MV-4-11 (cell line): ENCODE results near the gene PPP6R3.
"Not testable (repeated sequence)": the region's sequence is repeated elsewhere in the genome, so short reads cannot be mapped to it uniquely, and the experiment has no call there.

ENCODE experiments used
- DNase-seq: peaks from one replicate; lab custom pipeline; 2025; lab: John Stamatoyannopoulos, UW

The PPP6R3 gene

DNA sequence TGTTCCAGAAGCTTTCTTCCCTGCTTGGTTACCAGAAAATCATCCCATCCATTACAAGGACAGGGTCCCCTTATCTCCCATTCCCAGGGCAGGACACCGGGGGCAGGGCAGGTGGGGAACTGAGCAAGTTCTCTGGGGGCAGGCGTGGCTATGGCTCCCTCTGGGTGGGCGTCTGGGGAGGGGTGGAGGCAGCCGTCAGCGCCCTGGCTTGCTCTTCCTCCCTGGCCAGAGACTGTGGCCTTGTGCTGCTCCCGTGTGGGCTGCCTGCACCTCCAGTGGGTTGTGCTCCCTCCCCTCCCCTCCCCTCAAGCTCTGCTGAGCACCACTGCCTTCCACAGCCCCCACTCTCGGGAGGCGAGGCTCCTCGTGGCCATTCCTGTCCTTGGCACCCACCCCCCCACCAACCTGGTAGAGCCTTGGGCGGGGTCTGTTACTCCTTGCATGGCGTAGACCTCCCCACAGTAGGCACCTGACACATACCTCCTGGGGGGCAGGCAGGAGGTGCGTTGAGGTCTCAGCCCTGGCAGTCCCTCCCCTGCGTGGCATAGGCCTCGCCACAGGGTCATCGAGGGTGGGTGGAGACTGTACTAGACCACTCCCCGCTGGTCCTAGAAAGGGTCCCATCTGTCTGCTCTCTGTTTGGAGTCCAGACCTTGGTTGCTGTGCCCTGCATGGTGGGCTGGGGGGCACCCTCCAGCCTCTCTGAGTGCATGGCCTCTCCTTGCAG lies 24.2 kb upstream of the PPP6R3 start:
- DNase-seq: no peak

DNA sequence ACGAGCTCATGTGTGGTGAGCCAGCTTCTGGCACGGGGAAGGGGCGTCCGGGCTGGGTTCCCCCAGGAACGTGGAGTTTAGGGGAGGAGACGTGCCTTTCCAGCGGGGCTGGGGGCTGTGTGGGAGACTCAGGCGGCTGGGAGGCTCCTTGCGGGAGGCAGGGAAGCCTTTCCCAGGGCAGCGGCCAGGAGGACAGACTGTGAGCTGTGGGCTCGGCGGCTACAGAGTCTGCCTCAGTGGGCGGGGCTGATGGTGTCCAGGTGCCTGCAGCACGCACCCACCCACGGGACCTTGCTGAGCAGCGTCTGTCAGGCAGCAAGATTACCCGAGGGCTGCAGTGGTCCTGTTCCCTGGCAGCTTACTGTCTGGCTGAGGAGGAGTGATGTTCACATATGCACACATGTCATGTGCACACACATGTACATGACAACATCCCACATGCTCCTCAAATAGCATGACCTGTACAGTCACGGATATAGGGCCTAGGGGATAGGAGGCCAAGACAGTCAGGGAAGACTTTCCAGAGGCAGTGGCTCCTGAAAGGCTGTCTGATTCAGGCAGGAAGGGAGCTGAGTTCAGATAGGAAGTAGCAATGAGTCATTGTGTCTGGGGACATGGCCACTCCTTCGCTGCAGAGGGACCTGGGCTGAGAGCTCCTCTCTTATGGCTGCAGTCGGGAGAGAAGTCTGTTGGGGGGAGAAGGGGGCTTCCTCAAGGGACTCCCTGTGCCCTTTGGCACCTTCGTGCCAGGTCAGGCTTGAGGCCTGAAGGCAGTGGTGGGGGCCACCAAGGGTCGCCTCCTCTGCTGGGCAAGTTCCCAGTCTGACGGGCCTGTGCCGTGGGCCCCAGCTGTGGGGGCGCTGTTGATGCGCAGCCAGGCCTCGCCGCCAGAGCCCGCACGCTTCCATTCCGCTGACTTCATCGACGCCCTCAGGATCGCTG lies 23.3 kb upstream of the PPP6R3 start:
- DNase-seq: peak; percentile 57

DNA sequence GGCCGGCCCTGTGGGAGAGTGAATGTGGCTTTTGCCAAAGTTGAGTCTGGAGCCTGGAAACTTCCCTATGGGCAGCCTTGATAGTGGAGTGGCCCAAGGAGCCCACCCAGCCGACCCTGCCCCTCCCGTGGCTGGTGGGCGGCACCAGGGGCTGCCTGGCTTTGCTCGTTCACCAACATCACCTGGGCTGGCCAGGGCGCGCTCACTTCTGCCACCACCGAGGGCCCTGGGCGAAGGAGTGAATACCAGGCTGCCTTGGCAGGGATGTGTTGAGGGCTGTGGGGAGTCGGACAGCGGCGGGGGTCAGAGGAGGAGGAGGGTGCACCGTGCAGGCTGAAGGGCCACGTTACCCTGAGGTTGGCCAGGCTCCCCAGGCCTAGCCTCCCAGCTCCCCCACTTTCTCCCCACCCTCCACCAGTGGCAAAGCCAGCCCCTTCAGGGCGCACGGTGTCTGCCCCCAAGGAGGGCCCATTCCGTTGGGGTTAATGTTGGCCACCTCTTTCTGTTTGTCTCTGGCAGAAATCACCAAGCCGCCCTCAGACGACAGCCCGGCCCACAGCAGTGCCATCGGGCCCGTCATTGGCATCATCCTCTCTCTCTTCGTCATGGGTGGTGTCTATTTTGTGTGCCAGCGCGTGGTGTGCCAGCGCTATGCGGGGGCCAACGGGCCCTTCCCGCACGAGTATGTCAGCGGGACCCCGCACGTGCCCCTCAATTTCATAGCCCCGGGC lies 22.5 kb upstream of the PPP6R3 start:
- DNase-seq: no peak

DNA sequence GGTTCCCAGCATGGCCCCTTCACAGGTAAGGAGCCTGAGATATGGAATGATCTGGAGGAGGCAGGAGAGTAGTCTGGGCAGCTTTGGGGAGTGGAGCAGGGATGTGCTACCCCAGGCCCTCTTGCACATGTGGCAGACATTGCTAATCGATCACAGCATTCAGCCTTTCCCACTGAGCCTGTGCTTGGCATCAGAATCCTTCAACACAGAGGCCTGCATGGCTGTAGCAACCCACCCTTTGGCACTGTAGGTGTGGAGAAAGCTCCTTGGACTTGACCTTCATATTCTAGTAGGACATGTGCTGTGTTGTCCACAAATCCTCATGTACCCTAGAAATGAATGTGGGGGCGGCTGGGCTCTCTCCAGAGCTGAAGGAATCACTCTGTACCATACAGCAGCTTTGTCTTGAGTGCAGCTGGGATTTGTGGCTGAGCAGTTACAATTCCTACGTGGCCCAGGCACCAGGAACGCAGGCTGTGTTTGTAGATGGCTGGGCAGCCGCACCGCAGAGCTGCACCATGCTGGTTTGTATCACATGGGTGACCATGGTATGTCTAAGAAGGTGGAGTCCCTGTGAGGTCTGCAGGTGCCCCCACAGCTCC lies 21.8 kb upstream of the PPP6R3 start:
- no peak for DNase-seq

DNA sequence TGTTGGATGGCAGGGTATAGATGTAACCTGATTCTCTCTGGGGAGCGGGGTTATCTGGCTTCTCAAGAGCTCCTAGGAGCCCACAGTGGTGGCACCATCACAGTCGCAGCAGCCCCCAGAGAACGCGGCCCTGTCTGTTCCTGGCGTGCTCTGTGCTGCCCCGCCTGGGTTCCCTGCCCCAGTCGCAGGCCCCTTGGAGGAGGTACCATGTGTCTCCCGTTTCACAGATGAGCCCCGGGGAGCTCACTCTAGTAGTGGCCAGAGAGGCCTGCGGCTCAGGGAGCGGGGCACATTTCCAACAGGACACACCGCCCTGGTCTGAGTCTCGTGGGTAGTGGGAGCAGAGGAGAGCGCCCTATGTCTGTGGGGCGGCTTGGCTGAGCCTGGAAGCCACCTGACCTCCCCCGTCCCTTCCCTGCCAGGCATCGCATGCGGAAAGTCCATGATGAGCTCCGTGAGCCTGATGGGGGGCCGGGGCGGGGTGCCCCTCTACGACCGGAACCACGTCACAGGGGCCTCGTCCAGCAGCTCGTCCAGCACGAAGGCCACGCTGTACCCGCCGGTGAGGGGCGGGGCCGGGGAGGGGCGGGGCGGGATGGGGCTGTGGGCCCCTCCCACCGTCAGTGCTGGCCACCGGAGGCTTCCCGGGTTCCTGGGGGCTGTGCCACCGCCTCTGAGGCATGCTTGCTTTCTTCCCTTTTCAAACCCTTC lies 21.0 kb upstream of the PPP6R3 start:
- DNase-seq: no peak

DNA sequence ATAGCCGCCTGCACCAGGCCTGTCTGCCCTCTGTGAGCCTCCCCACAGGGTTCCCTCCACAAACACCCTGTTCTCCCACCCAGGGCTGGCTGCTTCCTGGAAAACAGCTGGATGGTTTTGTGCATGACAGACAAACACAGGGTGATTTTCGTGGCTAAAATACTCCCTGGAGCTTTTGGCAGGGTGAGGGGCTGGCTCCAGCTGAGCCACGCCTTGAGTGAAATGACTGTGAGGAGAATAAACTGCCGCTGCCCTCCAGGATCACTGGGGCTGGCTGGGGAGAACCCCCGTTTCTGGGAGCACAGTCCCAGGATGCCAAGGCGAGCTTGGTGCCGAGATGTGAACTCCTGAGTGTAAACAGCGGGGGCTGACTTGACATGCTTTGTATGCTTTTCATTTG lies 20.3 kb upstream of the PPP6R3 start:
- DNase-seq: no peak

DNA sequence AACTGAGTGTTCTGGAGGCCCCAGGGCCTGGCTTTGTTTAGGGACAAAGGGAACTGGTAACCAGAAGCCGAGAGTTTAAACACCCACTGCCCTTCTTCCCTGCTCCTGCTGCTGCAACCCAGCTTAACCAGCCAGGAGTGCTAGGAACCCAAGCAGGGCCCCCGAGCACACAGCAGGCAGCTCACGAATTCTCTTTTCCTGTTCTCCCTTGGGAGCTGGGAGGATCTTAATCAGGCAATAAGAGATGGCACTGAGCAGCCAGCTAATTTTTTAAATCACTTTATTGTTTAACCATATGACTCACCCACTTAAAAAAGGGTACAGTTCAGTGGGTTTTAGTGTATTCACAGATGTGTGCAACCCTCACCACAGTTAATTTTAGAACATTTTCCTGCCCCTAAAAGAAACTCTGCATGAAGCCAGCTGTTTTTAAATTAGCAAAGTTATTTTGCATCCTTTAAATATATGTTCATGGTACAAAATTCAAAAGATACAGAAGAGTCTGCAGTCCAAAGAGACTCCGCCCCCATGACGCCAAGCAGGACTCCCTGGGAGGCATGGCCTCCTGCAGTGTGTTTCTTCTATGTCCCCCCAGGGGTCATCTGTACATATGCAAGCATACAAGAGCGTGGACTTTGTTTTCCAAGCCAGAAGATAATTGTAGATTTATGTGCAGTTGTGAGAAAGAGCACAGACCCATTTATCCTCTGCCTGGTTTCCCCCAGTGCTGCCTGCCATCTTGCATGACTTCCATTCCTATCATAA lies 18.9 kb upstream of the PPP6R3 start:
- peak; percentile 40 for DNase-seq

DNA sequence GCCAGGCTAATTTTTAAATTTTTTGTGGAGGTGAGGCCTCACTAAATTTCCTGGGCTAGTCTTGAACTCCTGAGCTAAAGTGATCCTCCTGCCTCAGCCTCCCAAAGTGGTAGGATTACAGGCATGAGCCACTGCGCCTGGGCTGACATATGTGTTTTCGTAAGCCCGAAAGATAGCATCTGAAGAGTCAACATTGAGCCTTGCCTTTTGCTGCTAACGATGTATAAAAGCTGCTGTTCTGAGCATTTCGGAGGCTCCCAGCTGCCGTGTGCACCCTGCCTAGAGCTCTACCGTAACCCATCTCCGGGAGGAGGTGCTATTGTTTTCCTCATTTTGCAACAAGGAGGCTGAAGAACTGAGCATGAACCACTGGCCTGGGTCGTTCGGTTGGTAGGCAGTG lies 18.1 kb upstream of the PPP6R3 start:
- no peak for DNase-seq

DNA sequence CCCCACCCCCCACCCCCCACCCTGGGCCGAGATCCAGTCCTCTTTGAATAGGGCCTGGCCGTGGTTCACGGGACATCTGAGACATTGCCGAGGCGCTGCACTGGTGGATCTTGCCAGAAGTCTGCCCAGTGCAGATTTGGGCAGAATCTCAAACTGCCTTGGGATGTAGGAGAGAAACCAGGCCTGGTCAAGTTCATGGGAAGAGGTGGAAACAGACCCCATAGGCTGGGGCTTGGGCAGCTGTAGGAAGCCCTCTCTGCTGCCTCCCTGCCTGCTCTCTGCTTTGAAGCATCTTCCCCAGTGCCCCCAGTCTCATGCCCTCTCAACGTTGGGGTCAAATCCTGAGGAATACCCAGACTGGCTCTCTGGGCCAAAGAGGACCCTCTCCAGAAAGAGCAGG lies 16.0 kb upstream of the PPP6R3 start:
- no peak for DNase-seq

DNA sequence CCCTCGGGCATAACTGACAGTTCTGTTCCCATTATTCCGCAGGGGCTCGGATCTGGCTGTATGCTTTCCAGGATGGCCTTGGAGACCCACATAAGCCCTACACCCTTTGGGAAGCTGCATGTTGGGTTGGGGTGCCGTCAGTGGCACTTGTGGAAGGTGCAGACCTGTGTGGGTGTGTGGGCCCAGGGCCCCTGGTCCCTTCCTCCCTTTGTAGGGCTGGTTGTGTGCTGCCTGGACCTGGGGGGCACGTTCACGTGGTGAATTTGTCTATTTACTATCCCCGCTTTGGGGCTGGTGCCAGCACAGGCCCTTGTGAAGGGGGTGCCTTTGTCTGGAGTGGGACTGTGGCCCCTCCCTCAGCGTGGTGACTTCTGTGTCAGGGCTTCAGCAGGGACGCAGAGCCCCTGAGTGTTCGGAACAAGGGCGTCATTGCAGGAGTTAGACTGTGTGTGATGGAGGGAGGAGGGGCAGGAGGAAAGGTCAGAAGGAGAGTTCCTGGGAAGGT lies 15.0 kb upstream of the PPP6R3 start:
- no peak for DNase-seq

DNA sequence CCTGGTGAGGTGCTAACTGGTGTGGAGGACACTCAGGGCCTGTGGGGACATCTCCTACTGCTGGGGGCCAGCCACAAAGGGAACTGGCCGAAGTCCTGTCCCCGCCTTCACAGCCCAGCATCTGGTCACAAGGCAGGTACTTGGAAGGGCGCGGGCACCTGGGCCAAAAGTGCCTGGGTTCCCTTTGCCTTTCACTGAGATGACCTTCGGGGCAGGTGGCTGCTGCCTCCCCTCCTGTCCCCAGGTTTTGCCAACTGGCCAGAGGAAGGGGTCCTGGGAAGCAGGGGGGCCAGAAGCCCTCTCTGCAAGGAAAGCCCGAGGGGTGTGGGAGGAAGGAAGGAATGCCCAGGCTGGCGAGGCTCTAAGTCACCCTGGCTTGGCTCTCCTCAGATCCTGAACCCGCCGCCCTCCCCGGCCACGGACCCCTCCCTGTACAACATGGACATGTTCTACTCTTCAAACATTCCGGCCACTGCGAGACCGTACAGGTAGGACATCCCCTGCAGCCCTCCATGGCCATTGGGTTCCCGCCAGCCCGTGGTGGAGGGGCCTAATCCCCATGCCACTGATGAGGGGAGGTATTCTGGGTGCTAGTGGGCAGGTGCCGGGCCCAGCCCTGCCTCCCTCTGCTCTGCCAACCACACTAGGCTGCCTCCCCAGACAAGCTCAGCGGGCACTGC lies 14.4 kb upstream of the PPP6R3 start:
- DNase-seq: no peak

DNA sequence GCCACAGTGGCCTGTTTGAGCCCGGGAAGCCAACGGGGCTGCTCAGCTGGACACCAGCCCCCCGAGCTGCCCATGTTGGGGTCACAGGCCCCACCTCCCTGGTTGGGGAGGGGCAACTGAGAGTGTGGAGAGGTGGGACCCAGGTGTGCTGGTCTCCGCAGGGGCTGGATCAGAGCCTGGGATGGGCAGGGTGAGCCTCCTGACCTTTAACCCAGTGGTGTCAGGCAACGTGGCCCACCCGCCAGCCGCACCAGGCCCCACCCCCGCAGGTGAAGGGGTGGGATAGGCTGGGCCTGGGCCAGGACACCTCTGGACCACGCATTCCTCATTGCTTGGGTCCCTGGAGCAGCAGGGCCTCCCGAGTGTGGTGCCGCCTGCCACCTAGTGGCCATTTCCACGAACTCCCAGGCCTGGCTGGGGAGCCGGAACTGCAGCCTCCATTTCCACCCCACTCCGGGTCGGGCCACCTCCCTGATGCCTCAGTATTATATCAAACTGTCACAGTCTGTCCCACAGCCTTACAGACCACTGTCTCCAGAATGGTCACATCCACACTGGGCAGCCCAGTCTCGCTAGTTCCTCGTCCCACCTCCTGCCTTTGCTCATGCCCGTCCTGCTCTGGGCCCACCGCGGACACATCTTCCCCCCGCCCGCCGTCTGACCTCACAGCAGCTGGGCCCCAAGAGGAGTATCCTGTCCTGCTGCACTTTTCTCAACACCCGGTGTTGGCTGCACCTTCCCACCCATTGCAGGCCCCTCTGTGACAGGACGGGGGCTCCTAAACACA lies 13.3 kb upstream of the PPP6R3 start:
- DNase-seq: peak; percentile 42

DNA sequence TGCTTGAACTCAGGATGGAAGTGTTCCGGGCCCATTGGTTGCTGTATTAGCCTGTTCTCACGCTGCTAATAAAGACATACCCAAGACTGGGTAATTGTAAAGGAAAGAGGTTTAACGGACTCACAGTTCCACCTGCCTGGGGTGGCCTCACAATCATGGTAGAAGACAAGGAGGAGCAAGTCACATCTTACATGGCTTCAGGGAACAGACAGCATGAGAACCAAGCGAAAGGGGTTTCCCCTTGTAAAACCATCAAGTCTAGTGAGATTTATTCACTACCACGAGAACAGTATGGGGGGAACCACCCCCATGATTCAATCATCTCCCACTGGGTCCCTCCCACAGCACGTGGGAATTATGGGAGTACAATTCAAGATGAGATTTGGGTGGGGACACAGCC lies 12.6 kb upstream of the PPP6R3 start:
- not testable (repeated sequence) for DNase-seq

DNA sequence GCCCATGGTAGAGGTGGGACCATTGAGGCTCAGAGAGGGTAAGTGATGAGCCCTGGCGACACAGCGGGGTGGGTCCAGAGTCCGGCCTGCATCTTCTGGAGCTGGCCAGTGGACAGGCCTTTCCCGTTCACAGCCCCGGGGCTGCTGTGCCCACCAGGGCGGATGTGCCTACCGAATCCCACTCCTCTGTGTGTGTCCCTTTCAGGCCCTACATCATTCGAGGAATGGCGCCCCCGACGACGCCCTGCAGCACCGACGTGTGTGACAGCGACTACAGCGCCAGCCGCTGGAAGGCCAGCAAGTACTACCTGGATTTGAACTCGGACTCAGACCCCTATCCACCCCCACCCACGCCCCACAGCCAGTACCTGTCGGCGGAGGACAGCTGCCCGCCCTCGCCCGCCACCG lies 11.9 kb upstream of the PPP6R3 start:
- no peak for DNase-seq

DNA sequence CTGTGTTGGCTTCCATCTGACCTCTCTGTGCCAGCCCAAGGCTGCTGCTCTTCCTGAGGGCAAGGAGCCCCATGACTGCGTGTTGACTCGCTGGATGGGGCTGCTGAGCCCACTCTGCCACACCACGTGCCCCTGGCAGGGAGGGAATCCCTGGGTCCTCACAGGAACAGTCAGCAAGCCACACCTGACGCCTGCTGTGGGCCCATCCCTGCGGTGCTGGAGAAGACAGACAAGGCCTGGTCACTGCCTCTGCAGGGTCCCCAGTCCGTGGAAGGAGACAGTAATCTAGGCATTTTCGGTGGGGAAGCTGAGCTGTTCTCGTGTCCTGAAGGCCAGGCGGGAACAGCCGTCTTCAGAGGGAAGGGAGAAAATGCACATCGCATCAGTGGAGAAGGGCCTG lies 10.6 kb upstream of the PPP6R3 start:
- no peak for DNase-seq

DNA sequence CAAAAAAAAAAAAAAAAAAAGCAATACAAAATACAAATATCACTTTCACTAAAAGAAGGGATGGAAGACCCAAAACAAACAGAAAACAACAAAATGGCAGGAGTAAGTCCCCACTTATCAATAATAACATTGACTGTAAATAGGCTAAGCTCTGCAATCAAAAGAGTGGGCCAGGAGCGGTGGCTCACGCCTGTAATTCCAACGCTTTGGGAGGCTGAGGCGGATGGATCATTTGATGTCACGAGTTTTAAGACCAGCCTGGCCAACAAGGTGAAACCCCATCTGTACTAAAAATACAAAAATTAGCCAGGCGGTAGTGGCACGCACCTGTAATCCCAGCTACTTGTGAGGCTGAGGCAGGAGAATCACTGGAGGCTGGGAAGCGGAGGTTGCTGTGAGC lies 9.8 kb upstream of the PPP6R3 start:
- DNase-seq: no peak

DNA sequence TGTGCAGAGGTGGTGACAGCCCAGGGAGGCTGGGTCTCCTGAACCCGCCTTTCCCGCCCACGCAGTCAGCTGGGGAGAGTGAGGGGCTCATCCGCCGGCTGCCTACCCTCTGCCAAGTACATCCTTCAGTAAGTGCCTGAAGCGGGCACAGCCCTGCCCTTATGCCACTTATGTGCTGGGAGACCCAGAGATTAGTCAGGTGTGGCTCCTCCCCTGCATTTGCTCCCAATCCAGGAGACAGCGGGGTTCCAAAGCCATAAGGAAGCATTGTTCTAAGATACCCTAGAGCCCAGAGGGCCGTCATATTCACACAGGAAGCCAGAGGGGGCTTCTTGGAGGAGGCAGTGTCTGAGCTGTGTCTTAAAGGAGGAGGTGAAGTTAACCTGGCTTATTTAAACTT lies 5.8 kb upstream of the PPP6R3 start:
- no peak for DNase-seq

DNA sequence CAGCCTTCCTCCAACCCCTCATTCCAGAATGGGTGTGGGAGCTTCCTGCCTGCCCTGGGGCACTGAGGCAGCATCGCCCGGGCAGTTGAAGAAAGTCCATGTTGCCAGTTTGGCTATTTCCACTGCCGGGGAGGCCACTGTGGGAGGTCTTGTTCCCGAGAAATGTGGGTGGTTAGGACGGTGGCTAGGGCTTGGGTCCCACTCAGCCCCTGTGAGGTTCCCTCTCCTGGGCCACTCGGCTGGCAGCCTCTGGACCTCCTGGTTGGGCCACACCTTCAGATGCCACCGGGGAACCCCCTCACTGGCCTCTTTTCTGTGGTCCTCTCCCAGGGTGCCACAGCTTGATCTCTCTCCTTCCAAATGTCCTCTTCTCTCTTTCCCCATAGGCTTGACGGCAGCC lies 5.1 kb upstream of the PPP6R3 start:
- DNase-seq: no peak

DNA sequence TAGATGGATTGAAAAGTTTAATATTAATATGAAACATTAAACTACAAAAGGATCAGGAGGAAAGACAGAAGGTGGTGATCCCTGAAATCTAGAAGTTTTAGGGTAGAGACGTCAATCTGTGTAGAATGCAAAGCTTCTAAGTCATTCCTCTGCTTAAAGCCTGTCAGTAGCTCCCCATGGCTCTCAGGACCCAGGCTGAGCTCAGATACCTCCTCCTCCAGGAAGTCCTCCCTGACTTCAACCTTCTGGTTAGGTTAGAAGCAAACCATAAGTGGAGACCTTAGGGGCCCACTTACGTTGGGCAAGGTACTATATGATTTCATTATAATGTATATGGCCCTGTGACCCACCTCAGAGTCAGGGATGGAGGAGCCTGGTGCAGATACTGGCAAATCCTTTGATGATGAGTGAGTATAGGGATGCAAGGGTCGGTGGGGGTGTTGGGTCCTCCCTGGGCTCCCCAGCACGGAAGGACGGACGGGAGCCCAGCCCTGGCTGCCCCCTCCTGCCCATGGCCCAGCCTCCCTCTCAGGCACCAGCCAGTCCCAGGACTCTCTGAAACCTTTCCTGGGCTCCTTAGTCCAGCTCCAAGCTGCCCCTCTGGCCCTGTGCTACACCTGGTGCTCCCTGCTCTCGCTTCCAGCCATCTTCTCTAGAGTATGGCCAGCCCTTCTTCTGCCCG lies 3.2 kb upstream of the PPP6R3 start:
- DNase-seq: no peak
